LNCaP clone FGC (cell line): ENCODE measurements around the gene PRDM16.

Experiments
- DNase-seq: peaks from one replicate; pipeline ENCODE4 v3.0.0-alpha.2; 2011; ENCODE audit warnings: low read depth
- H3K4me3 ChIP-seq: 2 replicates; pipeline ENCODE4 v1.5.1; 2011; ENCODE audit warnings: mild to moderate bottlenecking, low read depth, low read length, control low read depth
- CTCF ChIP-seq: IDR thresholded peaks from 2 replicates; pipeline ENCODE4 v1.5.1; 2012; ENCODE audit warnings: mild to moderate bottlenecking; ENCODE audit not compliant: control insufficient read depth, insufficient read depth; ENCODE audit errors: extremely low read depth

Gene PRDM16

GRCh38 chr1:3359351-3359750 is 290.3 kb downstream of the PRDM16 start:
- no peak for DNase-seq
- H3K4me3 ChIP-seq = no peak overlapping the region
- TF ChIP-seq CTCF = no peak

GRCh38 chr1:3359756-3360440 is 290.9 kb downstream of the PRDM16 start:
- DNase-seq = peak; percentile 37
- TF ChIP-seq CTCF = no peak
- no peak overlapping the region for H3K4me3 ChIP-seq

GRCh38 chr1:3360646-3361257 is 291.7 kb downstream of the PRDM16 start:
- H3K4me3 ChIP-seq = no peak overlapping the region
- no peak for DNase-seq
- no peak for TF ChIP-seq CTCF

GRCh38 chr1:3363023-3363422 is 294.0 kb downstream of the PRDM16 start:
- no peak for DNase-seq
- no peak overlapping the region for H3K4me3 ChIP-seq
- TF ChIP-seq CTCF = no peak

GRCh38 chr1:3363756-3364155 is 294.8 kb downstream of the PRDM16 start:
- no peak for DNase-seq
- no peak for TF ChIP-seq CTCF
- H3K4me3 ChIP-seq = no peak overlapping the region

- DNase-seq = no peak
- no peak overlapping the region for H3K4me3 ChIP-seq
- no peak for TF ChIP-seq CTCF
These were observed 295.5 kb downstream of the PRDM16 start for GRCh38 chr1:3364551-3364950.

GRCh38 chr1:3364983-3365382 is 296.0 kb downstream of the PRDM16 start:
- no peak overlapping the region for H3K4me3 ChIP-seq
- no peak for DNase-seq
- no peak for TF ChIP-seq CTCF
